Psoas muscle (tissue), 8 donors: ENCODE results near the gene AUTS2. TPM values are rescaled to one million over a fixed set of nuclear protein-coding genes. Genes with fewer than 3 reads are reported as not detected.

ENCODE experiments used
- ATAC-seq, 4 donors: fragments of 200-7000 bp; cut with Tn5 transposase; one replicate each; pipeline ENCODE4 v1.9.1; 2020; ENCODE audit warnings: moderate library complexity in 3 of 4, mild to moderate bottlenecking in 2 of 4
- DNase-seq, 2 donors: peaks; one replicate each; pipeline ENCODE4 v3.0.0-alpha.2; 2020
- H3K27ac ChIP-seq: fragments of 200-600 bp; one replicate; pipeline ENCODE4 v1.8.0; 2022
- H3K27me3 ChIP-seq, 3 donors: fragments of 200-600 bp in 1 of 3; one replicate each; pipeline versions ENCODE4 v1.6.1 to v1.8.0; 2013 to 2022; ENCODE audit warnings: low read length in 2 of 3, mild to moderate bottlenecking in 2 of 3, moderate library complexity in 1 of 3; ENCODE audit not compliant: insufficient read depth in 3 of 3
- H3K36me3 ChIP-seq, 2 donors: fragments of 200-600 bp in 1 of 2; one replicate each; pipeline versions ENCODE4 v1.6.1 to v1.8.0; 2013 to 2022; ENCODE audit warnings: low read depth in 1 of 2, mild to moderate bottlenecking in 1 of 2, moderate library complexity in 1 of 2; ENCODE audit not compliant: insufficient read depth in 1 of 2
- H3K4me1 ChIP-seq: fragments of 200-600 bp; one replicate; pipeline ENCODE4 v1.8.0; 2022
- H3K4me3 ChIP-seq: fragments of 200-600 bp; one replicate; pipeline ENCODE4 v1.8.0; 2022; ENCODE audit warnings: mild to moderate bottlenecking
- H3K9me3 ChIP-seq: fragments of 200-600 bp; one replicate; pipeline ENCODE4 v1.8.0; 2022
- CTCF ChIP-seq: fragments of 200-600 bp; IDR thresholded peaks from one replicate; pipeline ENCODE4 v1.8.0; 2022; ENCODE audit warnings: antibody characterized with exemption
- whole genome bisulfite sequencing, 3 donors: extraction: QIAGEN DNeasy Blood & Tissue Kit; methylation state at CpG; one replicate each; pipeline versions ENCODE4 v1.1.6 to v1.1.7; 2013; 5-methylcytosine and 5-hydroxymethylcytosine counted together
- intact Hi-C, 2 donors: fragments of 100-400 bp; cut with DNase I; formaldehyde crosslinking; loops; one replicate each; pipeline versions ENCODE4 v1.11.0 to v1.14.2; 2022
- polyA plus RNA-seq, 3 donors: library from polyadenylated mRNA; stranded (reverse); fragments of 200-250 nt; gene quantifications; one replicate each; pipeline ENCODE4 v1.2.3, GENCODE V29; 2013
- total RNA-seq, 4 donors: library from RNA; stranded (reverse); fragmentation: NEBNext Ultra II Directional in 2 of 4; extraction: Animal tissue kit (Norgen Biotek cat#: 25700) in 2 of 4; gene quantifications; one replicate each; pipeline versions ENCODE4 v1.2.1 to v1.2.4, GENCODE V29; 2021 to 2023
- donor health status: healthy with polysubstance abuse.
- donor health status: DM: no; HTN: no; CAD: no; lungs with moderate emphysema.
- donor health status: Bipolar disorder and iron deficiency.
- donor health status: healthy.
- donor health status: DM: yes; HTN: yes; CAD: no.
- donor health status: DM: no; HTN: no; CAD: no.
- donor health status: DM: no; HTN: no; CAD: no.
- donor health status: DM: yes; HTN: yes; CAD: no.

Gene AUTS2
- total and polyA plus RNA-seq, 7 donors: 5.0 to 33.5 (median 14.3) TPM

DNA sequence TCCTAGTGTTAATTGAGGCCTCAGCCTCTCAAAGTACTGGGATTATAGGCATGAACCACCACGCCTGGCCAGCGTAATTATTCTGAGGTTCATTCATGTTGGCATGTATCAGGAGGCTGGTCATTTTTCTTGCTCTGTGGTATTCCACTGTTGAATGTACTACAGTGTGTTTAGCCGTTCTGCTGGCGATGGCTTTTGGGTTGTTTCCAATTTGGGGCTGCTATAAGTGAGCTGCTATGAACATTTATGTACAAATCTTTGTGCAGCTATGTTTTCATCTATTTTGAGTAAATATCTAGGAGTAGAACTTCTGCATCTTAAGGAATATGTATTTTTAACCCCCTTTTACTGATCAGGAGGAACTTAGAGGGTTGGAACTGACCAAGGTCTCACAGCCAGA, 145.8 kb downstream of the AUTS2 start:
- Histone ChIP-seq H3K4me1 (peaks cover 19% of the 10 kb centered on the region), H3K4me3 (no peak overlapping the region), H3K27me3 (no peaks in the 10 kb centered on the region), H3K36me3 (no peaks in the 10 kb centered on the region), H3K27ac (no peak overlapping the region), H3K9me3 (no peaks in the 10 kb centered on the region)
- TF ChIP-seq CTCF: no peak
- no peak for ATAC-seq
- 93 to 97% (median 94%) methylated on average over 4 of the region's 4 CpGs for WGBS, 3 donors
- intact Hi-C loops: no loop called here
- DNase-seq: no peak

DNA sequence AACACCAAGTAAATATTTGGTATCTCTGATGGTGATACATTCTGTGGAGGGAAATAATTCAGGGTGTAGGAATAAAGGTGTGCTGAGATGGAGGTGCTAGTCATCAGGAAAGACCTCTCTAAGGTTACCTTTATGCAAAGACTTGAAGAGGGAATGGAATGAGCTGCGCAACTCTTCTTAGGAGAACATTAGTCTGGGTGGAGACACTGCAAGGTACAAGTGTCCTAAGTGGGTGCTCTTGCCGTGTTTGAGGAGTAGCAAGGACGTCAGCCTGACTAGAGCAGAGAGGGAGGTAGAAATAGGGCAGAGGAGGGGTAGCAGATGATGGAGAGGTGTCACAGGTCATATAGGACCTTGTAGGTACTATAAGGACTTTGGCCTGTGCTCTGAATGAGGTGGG, 148.1 kb downstream of the AUTS2 start:
- H3K4me3 ChIP-seq: no peak overlapping the region
- no peak overlapping the region for H3K27ac ChIP-seq
- H3K36me3 ChIP-seq: no peaks in the 10 kb centered on the region
- intact Hi-C loops: no loop called here
- ATAC-seq (no peak), DNase-seq (no peak)
- WGBS, 3 donors: 95 to 100% (median 97%) methylated on average over 3 of the region's 3 CpGs
- H3K4me1 ChIP-seq: no peaks in the 10 kb centered on the region
- H3K27me3 ChIP-seq: no peaks in the 10 kb centered on the region
- no peaks in the 10 kb centered on the region for H3K9me3 ChIP-seq
- no peak for TF ChIP-seq CTCF

- Histone ChIP-seq H3K4me3 (no peak overlapping the region), H3K9me3 (no peaks in the 10 kb centered on the region), H3K4me1 (no peaks in the 10 kb centered on the region), H3K27ac (no peak overlapping the region), H3K36me3 (no peaks in the 10 kb centered on the region), H3K27me3 (no peaks in the 10 kb centered on the region)
- no peak for TF ChIP-seq CTCF
- DNase-seq (no peak), ATAC-seq (no peak)
- intact Hi-C loops: no loop called here
- 96 to 100% (median 100%) methylated on average over 2 of the region's 2 CpGs for WGBS, 3 donors
These were observed 148.9 kb downstream of the AUTS2 start for GRCh38 chr7:69747144-69747543.

DNA sequence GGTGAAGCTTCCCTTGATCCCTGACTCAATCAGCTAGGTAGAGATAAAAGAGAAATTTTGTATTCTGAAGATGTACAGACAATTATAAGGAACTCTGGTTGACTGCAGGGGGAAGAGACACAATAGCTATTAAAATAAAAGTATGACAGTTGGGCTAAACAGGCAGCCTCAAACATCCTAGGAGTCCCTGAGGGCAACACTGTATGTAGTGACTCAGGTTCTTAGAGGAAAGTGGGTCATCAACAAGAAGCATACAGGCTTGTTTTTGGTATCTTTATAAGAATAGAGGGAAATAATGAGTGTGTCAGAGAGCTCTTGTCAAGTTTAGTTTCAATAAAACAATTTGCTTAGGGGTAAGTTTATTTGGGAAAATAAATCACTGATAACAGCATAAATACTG, 150.3 kb downstream of the AUTS2 start:
- H3K36me3 ChIP-seq: no peaks in the 10 kb centered on the region
- no peaks in the 10 kb centered on the region for H3K27me3 ChIP-seq
- intact Hi-C loops: no loop called here
- ATAC-seq (no peak), DNase-seq (no peak)
- no peaks in the 10 kb centered on the region for H3K9me3 ChIP-seq
- TF ChIP-seq CTCF: no peak
- no peak overlapping the region for H3K27ac ChIP-seq
- no peaks in the 10 kb centered on the region for H3K4me1 ChIP-seq
- no peak overlapping the region for H3K4me3 ChIP-seq

DNA sequence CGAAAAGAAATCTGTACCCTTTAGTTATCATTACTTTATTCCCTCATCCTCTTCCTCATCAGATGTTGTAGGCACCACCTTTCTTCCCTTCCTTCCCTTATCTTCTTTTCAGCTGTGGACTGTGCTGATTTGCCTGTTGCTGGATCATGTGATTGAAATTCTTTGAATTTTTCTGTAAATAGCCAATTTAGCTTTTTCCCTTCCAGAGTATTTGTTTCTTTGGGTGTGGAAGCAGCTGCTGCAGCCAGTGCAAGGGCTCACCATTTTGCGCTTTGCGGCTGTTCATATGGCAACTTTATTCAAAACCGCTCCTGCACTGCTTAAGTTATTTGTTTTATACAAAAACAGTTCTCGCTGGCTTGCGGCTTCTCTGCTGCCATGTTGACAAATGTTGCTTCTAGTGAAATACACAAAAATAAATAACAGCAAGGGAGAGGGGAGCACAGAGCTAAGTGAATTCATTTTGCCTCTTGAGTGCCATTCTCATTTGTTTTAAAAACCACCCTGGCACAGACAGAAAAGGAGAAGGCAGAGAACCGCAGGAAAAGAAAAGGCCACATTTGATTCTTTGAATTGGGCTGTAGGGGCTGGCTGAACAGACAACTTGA, 151.2 kb downstream of the AUTS2 start:
- no peak for TF ChIP-seq CTCF
- H3K4me1 ChIP-seq: no peaks in the 10 kb centered on the region
- no peaks in the 10 kb centered on the region for H3K9me3 ChIP-seq
- H3K4me3 ChIP-seq: no peak overlapping the region
- no peaks in the 10 kb centered on the region for H3K36me3 ChIP-seq
- intact Hi-C loops: no loop called here
- WGBS, 3 donors: 75 to 81% (median 77%) methylated on average over 7 of the region's 7 CpGs
- no peak for DNase-seq
- no peak overlapping the region for H3K27ac ChIP-seq
- no peak for ATAC-seq
- H3K27me3 ChIP-seq: no peaks in the 10 kb centered on the region
